B cell (primary cell): ENCODE data around the gene ETV6.

Experiments
- CTCF ChIP-seq: fragments of 200-600 bp; IDR thresholded peaks from one replicate; pipeline ENCODE4 v1.8.0; 2022; ENCODE audit warnings: antibody characterized with exemption, mild to moderate bottlenecking
- EZH2 ChIP-seq: IDR thresholded peaks from 2 replicates; pipeline ENCODE4 v1.6.1; 2012; ENCODE audit warnings: borderline replicate concordance, low read depth, mild to moderate bottlenecking, moderate library complexity, low read length; ENCODE audit not compliant: insufficient read depth, poor library complexity, severe bottlenecking

- TF ChIP-seq CTCF, result no peak
- TF ChIP-seq EZH2, result no peak
Measured at GRCh38 chr12:11731042-11731357, 81.5 kb downstream of the ETV6 start.
